A549 (cell line): Measurements from ENCODE around the gene LIAS. TPM values are rescaled to one million over a fixed set of nuclear protein-coding genes. Genes with fewer than 3 reads are reported as not detected.
"Not testable (repeated sequence)": the region's sequence is repeated elsewhere in the genome, so short reads cannot be mapped to it uniquely, and the experiment has no call there.

Experiments
- ATAC-seq, 2 experiments: fragments of 200-7000 bp in 1 of 2; fragments of >200 bp in 1 of 2; cut with Nextera tagmentation in 1 of 2; cut with Tn5 transposase in 1 of 2; 3 replicates each; pipeline versions ENCODE4 v1.8.0 to v1.9.1; 2018 to 2020; ENCODE audit warnings: mild to moderate bottlenecking in 1 of 2, moderate library complexity in 1 of 2
- CTCF ChIA-PET: fragments of 300-600 bp; sonication (Branson Sonifier 250); formaldehyde crosslinking; extraction: SDS; loops from one replicate; lab custom pipeline; 2021; ENCODE audit warnings: antibody characterized with exemption, inconsistent platforms; lab: Yijun Ruan, JAX
- POLR2A ChIA-PET: fragments of 350-600 bp; formaldehyde crosslinking; extraction: SDS; loops from one replicate; lab custom pipeline; 2021; ENCODE audit warnings: antibody characterized with exemption, inconsistent platforms; lab: Yijun Ruan, JAX
- DNase-seq, 2 experiments: peaks; one replicate each; pipeline versions ENCODE4 v3.0.0 to v3.0.0-alpha.2; 2011 to 2016; ENCODE audit warnings: low read depth in 1 of 2, low spot score in 1 of 2
- FAIRE-seq: peaks from 2 replicates; lab custom pipeline; 2011; peaks lifted over from hg19 to GRCh38; lab: Jason Lieb, UNC
- H3K27ac ChIP-seq, 2 experiments: fragments of >200 bp; sonication (Bioruptor Twin); formaldehyde crosslinking; 3 replicates each; pipeline ENCODE4 v1.5.1; 2016 to 2017
- H3K4me1 ChIP-seq: fragments of >200 bp; sonication (Bioruptor Twin); formaldehyde crosslinking; 3 replicates; pipeline ENCODE4 v1.6.1; 2016
- H3K4me2 ChIP-seq: fragments of >200 bp; sonication (Bioruptor Twin); formaldehyde crosslinking; 3 replicates; pipeline ENCODE4 v1.6.1; 2016
- H3K4me3 ChIP-seq: fragments of >200 bp; sonication (Bioruptor Twin); formaldehyde crosslinking; 3 replicates; pipeline ENCODE4 v1.5.1; 2016
- H3K9me3 ChIP-seq: fragments of >200 bp; sonication (Bioruptor Twin); formaldehyde crosslinking; 3 replicates; pipeline ENCODE4 v1.6.1; 2016
- CEBPB ChIP-seq, 2 experiments: fragments of >200 bp in 1 of 2; sonication (Bioruptor Twin) in 1 of 2; formaldehyde crosslinking in 1 of 2; IDR thresholded peaks; 2 replicates each; pipeline ENCODE4 v1.6.1; 2012 to 2016
- CHD2 ChIP-seq: fragments of 150-350 bp; IDR thresholded peaks from 2 replicates; pipeline ENCODE4 v1.6.1; 2014; ENCODE audit warnings: low read length; ENCODE audit not compliant: partially characterized antibody
- CTCF ChIP-seq: fragments of >200 bp; sonication (Bioruptor Twin); formaldehyde crosslinking; IDR thresholded peaks from 3 replicates; pipeline ENCODE4 v1.5.1; 2016
- FOSL2 ChIP-seq, 2 experiments: fragments of 450-650 bp in 1 of 2; fragments of >200 bp in 1 of 2; sonication (Bioruptor Twin) in 1 of 2; formaldehyde crosslinking; IDR thresholded peaks; 2 replicates each; pipeline versions ENCODE4 v1.5.0 to v1.6.1; 2016 to 2020; ENCODE audit warnings: mild to moderate bottlenecking in 1 of 2, moderate library complexity in 1 of 2
- HES2 ChIP-seq: fragments of >200 bp; sonication (Bioruptor Twin); formaldehyde crosslinking; IDR thresholded peaks from 2 replicates; pipeline ENCODE4 v1.6.1; 2016
- HOXA7 ChIP-seq: fragments of 250-450 bp; sonication (Bioruptor Pico); IDR thresholded peaks from 2 replicates; pipeline ENCODE4 v1.5.0; 2020; ENCODE audit warnings: mild to moderate bottlenecking, moderate library complexity
- HOXB5 ChIP-seq: fragments of 250-450 bp; sonication (Bioruptor Pico); IDR thresholded peaks from 2 replicates; pipeline ENCODE4 v1.5.0; 2020; ENCODE audit warnings: mild to moderate bottlenecking, moderate library complexity
- JUNB ChIP-seq: fragments of >200 bp; sonication (Bioruptor Twin); formaldehyde crosslinking; IDR thresholded peaks from 2 replicates; pipeline ENCODE4 v1.6.1; 2016
- KDM1A ChIP-seq: fragments of 200-600 bp; sonication (generic); IDR thresholded peaks from 2 replicates; pipeline ENCODE4 v1.6.1; 2016; ENCODE audit warnings: low read depth, mild to moderate bottlenecking
- NPAS2 ChIP-seq: fragments of 250-450 bp; sonication (Bioruptor Pico); IDR thresholded peaks from 2 replicates; pipeline ENCODE4 v1.8.0; 2022; ENCODE audit warnings: mild to moderate bottlenecking, moderate library complexity, borderline replicate concordance
- NR3C1 ChIP-seq: fragments of >200 bp; sonication (Bioruptor Twin); formaldehyde crosslinking; IDR thresholded peaks from 3 replicates; pipeline ENCODE4 v1.6.1; 2017
- PBX3 ChIP-seq: IDR thresholded peaks from 2 replicates; pipeline ENCODE4 v1.6.1; 2012
- PHF8 ChIP-seq: fragments of 200-600 bp; sonication (generic); IDR thresholded peaks from 2 replicates; pipeline ENCODE4 v1.6.1; 2016; ENCODE audit warnings: low read depth, mild to moderate bottlenecking, antibody characterized with exemption, moderate library complexity, borderline replicate concordance
- RARB ChIP-seq: fragments of 250-450 bp; sonication (Bioruptor Pico); IDR thresholded peaks from 2 replicates; pipeline ENCODE4 v1.8.0; 2021; ENCODE audit warnings: mild to moderate bottlenecking, moderate library complexity
- ZC3H11A ChIP-seq: fragments of 450-650 bp; IDR thresholded peaks from 2 replicates; pipeline ENCODE4 v1.6.1; 2014; ENCODE audit warnings: antibody characterized with exemption, mild to moderate bottlenecking
- WGBS: methylation state at CpG from one replicate; pipeline ENCODE4 v1.1.6; 2017; ENCODE audit errors: missing lambda C conversion rate; 5-methylcytosine and 5-hydroxymethylcytosine counted together
- polyA plus RNA-seq, 4 experiments: library from polyadenylated mRNA; depleted of rRNA in 3 of 4; stranded (reverse); fragments of >200 nt; fragmentation: RNase III in 1 of 4; extraction: RNeasy Plus Mini Kit Qiagen cat#74134 plus additional on column Dnase treatment in 1 of 4; gene quantifications; 2 replicates in 3 of 4; 3 replicates in 1 of 4; pipeline ENCODE4 v1.2.3, GENCODE V29; 2011 to 2017

The LIAS gene
- polyA plus RNA-seq, 2 of the 4 experiments (the other 2 are of a cell fraction) = 11.3 to 22.3 TPM

DNA sequence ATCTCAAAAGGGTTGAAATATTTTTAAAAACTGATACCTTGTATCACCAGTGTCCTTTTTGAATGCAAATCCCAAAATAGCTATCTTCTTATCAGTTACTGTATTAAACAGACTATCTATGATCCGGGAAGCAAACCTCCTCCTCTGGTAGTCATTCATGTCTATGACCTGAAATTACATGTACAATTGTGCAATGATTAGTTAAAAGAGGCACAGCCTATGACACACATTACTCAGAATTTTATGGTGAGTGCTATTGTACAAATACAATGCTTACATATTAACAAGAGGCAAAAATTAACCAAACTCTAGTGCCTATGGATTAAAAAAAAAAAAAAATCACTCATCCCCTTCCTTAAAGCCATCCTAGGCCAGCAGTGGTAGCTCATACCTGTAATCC lies 46.7 kb downstream of the LIAS start:
- Histone ChIP-seq H3K4me2 (peak overlapping the region; percentile 54), H3K4me3 (no peak overlapping the region), H3K4me1 (peaks cover 95% of the 10 kb centered on the region), H3K27ac (peak overlapping the region; percentile 73 to 86), H3K9me3 (no peaks in the 10 kb centered on the region)
- ChIA-PET POLR2A (interaction anchor here (0.9 kb wide), 1 partner anchor 9 kb away, joined by 3 read pairs; no protein-coding TSS in a partner anchor), CTCF (interaction anchor here (0.6 to 1.7 kb wide), 5 partner anchors 9 to 297 kb away, joined by 3 to 5 read pairs (median 4); no protein-coding TSS in a partner anchor)
- WGBS = 8% methylated on average over 1 of the region's 1 CpG
- ATAC-seq (no peak; a peak in 1 of 6 replicates), FAIRE-seq (no peak), DNase-seq (no peak)
- no peak for TF ChIP-seq HOXA7 (CRISPR knock-in tag)
- 0 out of 2 replicates have a peak, but pooled peaks have one; percentile 11 for TF ChIP-seq FOSL2 (IDR thresholded peaks at IDR 0.05)
- TF ChIP-seq FOSL2 (CRISPR knock-in tag; IDR thresholded peaks at IDR 0.05) = peak; percentile 56
- TF ChIP-seq ZC3H11A = no peak
- peak; percentile 73 to 78; a peak in 3 of 4 replicates for TF ChIP-seq CEBPB (IDR thresholded peaks at IDR 0.05)
- no peak for TF ChIP-seq HES2
- TF ChIP-seq RARB (CRISPR knock-in tag) = no peak
- TF ChIP-seq NR3C1 = no peak
- TF ChIP-seq PHF8 = no peak
- no peak for TF ChIP-seq CTCF
- TF ChIP-seq CHD2 = no peak
- no peak for TF ChIP-seq KDM1A
- TF ChIP-seq HOXB5 (CRISPR knock-in tag) = no peak
- no peak for TF ChIP-seq PBX3
- peak; percentile 37; the same call in 1 of the 2 replicates for TF ChIP-seq JUNB
- TF ChIP-seq NPAS2 (CRISPR knock-in tag) = no peak

GRCh38 chr4:39510348-39510929 lies 51.6 kb downstream of the LIAS start:
- CTCF ChIA-PET = interaction anchor here (0.6 to 5.4 kb wide), 3 partner anchors 8 to 80 kb away, joined by 3 to 26 read pairs (median 3); no protein-coding TSS in a partner anchor
- DNase-seq (no peak), ATAC-seq (no peak), FAIRE-seq (no peak)
- Histone ChIP-seq H3K9me3 (no peaks in the 10 kb centered on the region), H3K4me2 (peak overlapping the region; percentile 24; the same call in 2 of the 3 replicates), H3K27ac (peak overlapping the region; percentile 98 to 99), H3K4me3 (no peak overlapping the region), H3K4me1 (peaks cover 96% of the 10 kb centered on the region)
- POLR2A ChIA-PET = interaction anchor here (0.7 to 2.8 kb wide), 4 partner anchors 13 to 52 kb away, joined by 3 to 9 read pairs (median 4); partner anchors contain the start of genes LIAS, RPL9 and UGDH
- TF ChIP-seq ZC3H11A = no peak
- 90% methylated on average over 5 of the region's 5 CpGs for WGBS

DNA sequence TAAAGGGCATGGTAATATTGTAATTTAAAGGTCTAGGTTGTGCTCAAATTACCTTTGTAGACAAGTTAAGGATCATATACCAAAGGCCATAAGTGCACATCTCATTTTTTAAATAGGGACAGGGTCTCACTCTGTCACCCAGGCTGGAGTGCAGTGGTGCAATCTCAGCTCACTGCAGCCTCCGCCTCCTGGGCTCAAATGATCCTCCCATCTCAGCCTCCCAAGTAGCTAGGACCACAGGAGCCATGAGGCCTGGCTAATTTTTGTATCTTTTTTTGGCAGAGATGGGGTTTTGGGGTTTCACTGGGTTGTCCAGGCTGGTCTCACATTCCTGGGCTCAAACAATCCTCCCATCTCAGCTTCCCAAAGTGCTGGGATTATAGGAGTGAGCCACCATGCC lies 55.4 kb downstream of the LIAS start:
- H3K9me3 ChIP-seq, DNase-seq, FAIRE-seq, ATAC-seq: not testable (repeated sequence)
- H3K4me1 ChIP-seq = peaks cover 92% of the 10 kb centered on the region
- H3K27ac ChIP-seq = peak overlapping the region; percentile 98 to 99
- peak overlapping the region; percentile 68 for H3K4me2 ChIP-seq
- CTCF ChIA-PET = interaction anchor here (1.6 to 5.4 kb wide), 2 partner anchors 8 to 45 kb away, joined by 5 to 26 read pairs; no protein-coding TSS in a partner anchor
- 58% methylated on average over 1 of the region's 1 CpG for WGBS
- H3K4me3 ChIP-seq = peak overlapping the region; percentile 6; the same call in 1 of the 3 replicates
- POLR2A ChIA-PET = interaction anchor here (1.1 to 3.5 kb wide), 2 partner anchors 8 to 12 kb away, joined by 3 to 35 read pairs; partner anchors contain the start of gene UGDH
